Keratinocyte (primary cell): Measurements from ENCODE around the gene OR3A3. TPM values are rescaled to one million over a fixed set of nuclear protein-coding genes. Genes with fewer than 3 reads are reported as not detected.

Experiments used
- DNase-seq: peaks from one replicate; pipeline ENCODE4 v3.0.0-alpha.2; 2011; ENCODE audit warnings: low read depth, missing footprints, low spot score
- FAIRE-seq: peaks from 2 replicates; lab custom pipeline; 2011; peaks lifted over from hg19 to GRCh38; lab: Jason Lieb, UNC
- H2AFZ ChIP-seq: 2 replicates; pipeline ENCODE4 v1.6.0; 2012; ENCODE audit warnings: low read length, control low read depth, inconsistent platforms; ENCODE audit not compliant: control insufficient read depth
- H3K27ac ChIP-seq: 2 replicates; pipeline ENCODE4 v1.5.1; 2011; ENCODE audit warnings: low read length; ENCODE audit not compliant: control insufficient read depth, insufficient read depth
- H3K27me3 ChIP-seq: 3 replicates; pipeline ENCODE4 v1.6.0; 2011; ENCODE audit warnings: low read length; ENCODE audit not compliant: control insufficient read depth, insufficient read depth; ENCODE audit errors: extremely low read depth
- H3K36me3 ChIP-seq, 2 experiments: 2 replicates in 1 of 2; 3 replicates in 1 of 2; pipeline ENCODE4 v1.5.1; 2011; ENCODE audit warnings: low read length in 2 of 2, mild to moderate bottlenecking in 1 of 2; ENCODE audit not compliant: control insufficient read depth in 2 of 2, insufficient read depth in 2 of 2; ENCODE audit errors: extremely low read depth in 1 of 2
- H3K4me1 ChIP-seq: 3 replicates; pipeline ENCODE4 v1.5.1; 2011; ENCODE audit warnings: low read length; ENCODE audit not compliant: control insufficient read depth, insufficient read depth; ENCODE audit errors: extremely low read depth
- H3K4me2 ChIP-seq: 3 replicates; pipeline ENCODE4 v1.6.0; 2011; ENCODE audit warnings: low read depth, low read length; ENCODE audit not compliant: control insufficient read depth, insufficient read depth; ENCODE audit errors: extremely low read depth
- H3K4me3 ChIP-seq, 3 experiments: fragments of 200-600 bp in 1 of 3; sonication (generic) in 1 of 3; 2 replicates in 2 of 3; 3 replicates in 1 of 3; pipeline ENCODE4 v1.5.1; 2011 to 2016; ENCODE audit warnings: low read length in 3 of 3, mild to moderate bottlenecking in 3 of 3, control low read depth in 2 of 3, inconsistent platforms in 1 of 3, low read depth in 1 of 3, mixed read lengths in 1 of 3, mixed run types in 1 of 3, moderate library complexity in 1 of 3; ENCODE audit not compliant: control insufficient read depth in 2 of 3, insufficient read depth in 2 of 3; ENCODE audit errors: extremely low read depth in 1 of 3
- H3K79me2 ChIP-seq: 2 replicates; pipeline ENCODE4 v1.6.0; 2012; ENCODE audit warnings: low read length; ENCODE audit not compliant: control insufficient read depth, insufficient read depth
- H3K9ac ChIP-seq: 3 replicates; pipeline ENCODE4 v1.6.0; 2011; ENCODE audit warnings: low read length; ENCODE audit not compliant: control insufficient read depth, insufficient read depth; ENCODE audit errors: extremely low read depth
- H3K9me1 ChIP-seq: 3 replicates; pipeline ENCODE4 v1.6.0; 2011; ENCODE audit warnings: low read length; ENCODE audit not compliant: control insufficient read depth, insufficient read depth; ENCODE audit errors: extremely low read depth
- H3K9me3 ChIP-seq: 2 replicates; pipeline ENCODE4 v1.5.1; 2012; ENCODE audit warnings: low read depth, low read length; ENCODE audit not compliant: control insufficient read depth
- H4K20me1 ChIP-seq: 3 replicates; pipeline ENCODE4 v1.6.0; 2011; ENCODE audit warnings: low read length; ENCODE audit not compliant: control insufficient read depth, insufficient read depth; ENCODE audit errors: extremely low read depth
- EZH2 ChIP-seq: IDR thresholded peaks from one replicate; pipeline ENCODE4 v1.6.1; 2012; ENCODE audit warnings: inconsistent platforms, mild to moderate bottlenecking, low read length, moderate library complexity
- dilution Hi-C: fragments of 300-500 bp; cut with MboI; formaldehyde crosslinking; loops from one replicate; pipeline ENCODE4 v1.7.0; 2020; ENCODE audit warnings: low sequenced_read_pairs; ENCODE audit not compliant: extremely low pct_ligation_motif_present
- polyA plus RNA-seq, 5 experiments: library from polyadenylated mRNA; depleted of rRNA in 3 of 5; stranded (reverse) in 3 of 5; stranded (forward) in 1 of 5; unstranded in 1 of 5; fragments of >200 nt; gene quantifications; 1 replicate in 1 of 5; 2 replicates in 3 of 5; 3 replicates in 1 of 5; pipeline versions ENCODE4 v1.2.1 to v1.2.3, GENCODE V29; 2011 to 2012; ENCODE audit warnings: missing spikeins in 2 of 5, low read depth in 1 of 5, low replicate concordance in 1 of 5
- TF ChIP-seq, protein P1 (sequence below), 3 experiments: IDR thresholded peaks in 1 of 3; conservative IDR thresholded peaks in 1 of 3; optimal IDR thresholded peaks in 1 of 3; 2 replicates in 2 of 3; 3 replicates in 1 of 3; pipeline versions ENCODE3 to v1.5.1; 2011; ENCODE audit warnings: low read length in 3 of 3, mild to moderate bottlenecking in 3 of 3, moderate library complexity in 2 of 3, control low read depth in 1 of 3, inconsistent platforms in 1 of 3; ENCODE audit not compliant: insufficient read depth in 2 of 3; ENCODE audit errors: extremely low read depth in 1 of 3

OR3A3 gene
- polyA plus RNA-seq, 1 donor (not counting 4 experiments of a cell fraction or from before 2014, with no cell fraction given): not detected

GRCh38 chr17:3440451-3440850 is 29.3 kb downstream of the OR3A3 start:
- DNase-seq: no peak
- Histone ChIP-seq H3K27ac (no peak overlapping the region), H4K20me1 (no peaks in the 10 kb centered on the region), H3K9me3 (no peaks in the 10 kb centered on the region), H3K4me3 (no peak overlapping the region), H2AFZ (no peak overlapping the region), H3K27me3 (no peaks in the 10 kb centered on the region), H3K9me1 (no peaks in the 10 kb centered on the region), H3K9ac (no peak overlapping the region), H3K79me2 (no peaks in the 10 kb centered on the region), H3K36me3 (no peaks in the 10 kb centered on the region), H3K4me1 (no peaks in the 10 kb centered on the region), H3K4me2 (no peak overlapping the region)
- no peak for FAIRE-seq
- dilution Hi-C loops: no loop called here
- TF ChIP-seq, protein P1, sequence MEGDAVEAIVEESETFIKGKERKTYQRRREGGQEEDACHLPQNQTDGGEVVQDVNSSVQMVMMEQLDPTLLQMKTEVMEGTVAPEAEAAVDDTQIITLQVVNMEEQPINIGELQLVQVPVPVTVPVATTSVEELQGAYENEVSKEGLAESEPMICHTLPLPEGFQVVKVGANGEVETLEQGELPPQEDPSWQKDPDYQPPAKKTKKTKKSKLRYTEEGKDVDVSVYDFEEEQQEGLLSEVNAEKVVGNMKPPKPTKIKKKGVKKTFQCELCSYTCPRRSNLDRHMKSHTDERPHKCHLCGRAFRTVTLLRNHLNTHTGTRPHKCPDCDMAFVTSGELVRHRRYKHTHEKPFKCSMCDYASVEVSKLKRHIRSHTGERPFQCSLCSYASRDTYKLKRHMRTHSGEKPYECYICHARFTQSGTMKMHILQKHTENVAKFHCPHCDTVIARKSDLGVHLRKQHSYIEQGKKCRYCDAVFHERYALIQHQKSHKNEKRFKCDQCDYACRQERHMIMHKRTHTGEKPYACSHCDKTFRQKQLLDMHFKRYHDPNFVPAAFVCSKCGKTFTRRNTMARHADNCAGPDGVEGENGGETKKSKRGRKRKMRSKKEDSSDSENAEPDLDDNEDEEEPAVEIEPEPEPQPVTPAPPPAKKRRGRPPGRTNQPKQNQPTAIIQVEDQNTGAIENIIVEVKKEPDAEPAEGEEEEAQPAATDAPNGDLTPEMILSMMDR (optimal IDR thresholded peaks at IDR 0.05 in 1 of 3, IDR thresholded peaks at IDR 0.05 in 1 of 3, conservative IDR thresholded peaks at IDR 0.05 in 1 of 3; ENCODE audit: extremely low read depth in 1 of 3, insufficient read depth in 2 of 3, low read length in 3 of 3): no peak
- no peak for TF ChIP-seq EZH2

DNA sequence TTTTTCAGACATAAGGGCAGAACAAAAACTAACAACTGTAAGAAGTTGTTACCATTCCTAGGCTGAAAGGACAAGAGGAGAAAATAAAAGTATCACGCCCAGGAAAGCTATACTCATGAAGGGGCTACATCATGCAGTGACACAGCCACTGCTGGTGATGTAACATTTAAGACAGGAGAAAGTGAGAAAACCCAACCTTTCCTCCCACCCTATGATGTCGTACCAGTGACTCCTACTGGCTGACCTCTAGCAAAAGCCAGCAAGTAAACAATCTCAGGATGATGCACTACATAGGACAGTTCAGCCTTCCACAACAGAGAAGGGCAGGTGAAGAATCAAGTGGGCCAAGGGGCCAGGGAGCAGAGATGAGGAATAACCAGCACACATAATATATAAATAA is 36.5 kb downstream of the OR3A3 start:
- Histone ChIP-seq H2AFZ (no peak overlapping the region), H3K4me3 (no peak overlapping the region), H3K36me3 (no peaks in the 10 kb centered on the region), H3K9ac (no peak overlapping the region), H3K9me1 (no peaks in the 10 kb centered on the region), H3K4me1 (peaks cover 2% of the 10 kb centered on the region), H3K79me2 (no peaks in the 10 kb centered on the region), H4K20me1 (no peaks in the 10 kb centered on the region), H3K9me3 (no peaks in the 10 kb centered on the region), H3K27ac (no peak overlapping the region), H3K4me2 (no peak overlapping the region), H3K27me3 (no peaks in the 10 kb centered on the region)
- dilution Hi-C loops: no loop called here
- no peak for FAIRE-seq
- DNase-seq: no peak
- TF ChIP-seq, protein P1 (optimal IDR thresholded peaks at IDR 0.05 in 1 of 3, IDR thresholded peaks at IDR 0.05 in 1 of 3, conservative IDR thresholded peaks at IDR 0.05 in 1 of 3; ENCODE audit: extremely low read depth in 1 of 3, insufficient read depth in 2 of 3, low read length in 3 of 3): peak in 1 of 3 experiments; percentile 45
- no peak for TF ChIP-seq EZH2
